ENCODE measurements around the gene TACC3.

TACC3 gene

GRCh38 chr4:1783970-1784369, 62.6 kb downstream of the TACC3 start:
- Histone ChIP-seq H3K4me1 (ENCODE audit: control insufficient read depth, insufficient read depth, low read depth, low read length) (peaks cover 28% of the 10 kb centered on the region), H3K14ac (ENCODE audit: low read length in 2 of 2) (no peak overlapping the region), H2BK15ac (ENCODE audit: low read depth, poor library complexity, severe bottlenecking) (no peak overlapping the region), H3K9me3 (ENCODE audit: control insufficient read depth, low read length) (no peaks in the 10 kb centered on the region), H4K8ac (ENCODE audit: low read length) (no peak overlapping the region), H3K4me3 (ENCODE audit: insufficient read depth in 1 of 2, low read depth in 1 of 2, low read length in 2 of 2) (no peak overlapping the region), H2AFZ (ENCODE audit: low read depth, low read length) (no peak overlapping the region), H2BK120ac (ENCODE audit: low read depth, low read length) (no peak overlapping the region), H3K36me3 (ENCODE audit: control insufficient read depth in 1 of 2, insufficient read depth in 2 of 2, low read depth in 1 of 2, low read length in 2 of 2) (no peaks in the 10 kb centered on the region), H3K9ac (ENCODE audit: low read length) (no peak overlapping the region), H3K18ac (ENCODE audit: low read depth in 1 of 2, low read length in 2 of 2) (no peak overlapping the region), H3K27ac (ENCODE audit: low read length, poor library complexity, severe bottlenecking) (no peak overlapping the region), H3K23ac (ENCODE audit: low read length in 2 of 2) (no peak overlapping the region), H3K79me1 (replicated peaks; ENCODE audit: low read length, poor library complexity, severe bottlenecking) (no peaks in the 10 kb centered on the region), H3K4ac (ENCODE audit: low read depth in 1 of 2, low read length in 2 of 2) (no peak overlapping the region), H2BK5ac (ENCODE audit: low read depth, low read length, poor library complexity, severe bottlenecking) (no peak overlapping the region), H3K4me2 (ENCODE audit: low read length, poor library complexity, severe bottlenecking) (no peak overlapping the region), H2AK5ac (ENCODE audit: low read length, severe bottlenecking) (no peak overlapping the region), H4K91ac (ENCODE audit: low read length) (no peak overlapping the region), H3K27me3 (ENCODE audit: control insufficient read depth in 1 of 2, insufficient read depth in 1 of 2, low read length in 2 of 2) (peaks cover 8 to 29% of the 10 kb centered on the region in 2 experiments), H2BK12ac (ENCODE audit: low read length in 2 of 2) (no peak overlapping the region)
- DNase-seq = no peak
- WGBS = 79% methylated on average over 10 of the region's 12 CpGs

- Histone ChIP-seq H3K9me3 (ENCODE audit: control insufficient read depth, low read length) (no peaks in the 10 kb centered on the region), H3K79me1 (replicated peaks; ENCODE audit: low read length, poor library complexity, severe bottlenecking) (no peaks in the 10 kb centered on the region)
- WGBS = 88% methylated on average over 10 of the region's 10 CpGs
Observed at GRCh38 chr4:1784395-1784788, 63.1 kb downstream of the TACC3 start.

GRCh38 chr4:1784789-1785591, 63.7 kb downstream of the TACC3 start:
- DNase-seq = no peak
- Histone ChIP-seq H3K4me1 (ENCODE audit: control insufficient read depth, insufficient read depth, low read depth, low read length) (peaks cover 22% of the 10 kb centered on the region), H4K8ac (ENCODE audit: low read length) (peak overlapping the region; percentile 62), H2BK15ac (ENCODE audit: low read depth, poor library complexity, severe bottlenecking) (no peak overlapping the region), H3K4ac (ENCODE audit: low read depth in 1 of 2, low read length in 2 of 2) (no peak overlapping the region), H2BK12ac (ENCODE audit: low read length in 2 of 2) (no peak overlapping the region), H4K91ac (ENCODE audit: low read length) (peak overlapping the region; percentile 5), H2AFZ (ENCODE audit: low read depth, low read length) (no peak overlapping the region), H3K27ac (ENCODE audit: low read length, poor library complexity, severe bottlenecking) (no peak overlapping the region), H2BK5ac (ENCODE audit: low read depth, low read length, poor library complexity, severe bottlenecking) (no peak overlapping the region), H3K18ac (ENCODE audit: low read depth in 1 of 2, low read length in 2 of 2) (no peak overlapping the region), H3K36me3 (ENCODE audit: control insufficient read depth in 1 of 2, insufficient read depth in 2 of 2, low read depth in 1 of 2, low read length in 2 of 2) (no peaks in the 10 kb centered on the region), H3K23ac (ENCODE audit: low read length in 2 of 2) (no peak overlapping the region), H3K9me3 (ENCODE audit: control insufficient read depth, low read length) (no peaks in the 10 kb centered on the region), H2BK120ac (ENCODE audit: low read depth, low read length) (no peak overlapping the region), H3K4me2 (ENCODE audit: low read length, poor library complexity, severe bottlenecking) (no peak overlapping the region), H2AK5ac (ENCODE audit: low read length, severe bottlenecking) (no peak overlapping the region), H3K79me1 (replicated peaks; ENCODE audit: low read length, poor library complexity, severe bottlenecking) (no peaks in the 10 kb centered on the region), H3K27me3 (ENCODE audit: control insufficient read depth in 1 of 2, insufficient read depth in 1 of 2, low read length in 2 of 2) (peaks cover 12 to 35% of the 10 kb centered on the region in 2 experiments), H3K14ac (ENCODE audit: low read length in 2 of 2) (no peak overlapping the region), H3K9ac (ENCODE audit: low read length) (no peak overlapping the region), H3K4me3 (ENCODE audit: insufficient read depth in 1 of 2, low read depth in 1 of 2, low read length in 2 of 2) (no peak overlapping the region)
- 61% methylated on average over 12 of the region's 17 CpGs for WGBS

More at GRCh38 chr4:1784395-1784788, 63.1 kb downstream of the TACC3 start:
- no peak overlapping the region for H3K14ac ChIP-seq (ENCODE audit: low read length in 2 of 2)
- no peak overlapping the region for H3K4me2 ChIP-seq (ENCODE audit: low read length, poor library complexity, severe bottlenecking)
- peaks cover 12 to 33% of the 10 kb centered on the region in 2 experiments for H3K27me3 ChIP-seq (ENCODE audit: control insufficient read depth in 1 of 2, insufficient read depth in 1 of 2, low read length in 2 of 2)
- peaks cover 24% of the 10 kb centered on the region for H3K4me1 ChIP-seq (ENCODE audit: control insufficient read depth, insufficient read depth, low read depth, low read length)
- H2BK120ac ChIP-seq (ENCODE audit: low read depth, low read length) = no peak overlapping the region
- H3K27ac ChIP-seq (ENCODE audit: low read length, poor library complexity, severe bottlenecking) = no peak overlapping the region
- H2AK5ac ChIP-seq (ENCODE audit: low read length, severe bottlenecking) = no peak overlapping the region
- DNase-seq = no peak
- no peak overlapping the region for H2BK12ac ChIP-seq (ENCODE audit: low read length in 2 of 2)
- no peaks in the 10 kb centered on the region for H3K36me3 ChIP-seq (ENCODE audit: control insufficient read depth in 1 of 2, insufficient read depth in 2 of 2, low read depth in 1 of 2, low read length in 2 of 2)
- H3K18ac ChIP-seq (ENCODE audit: low read depth in 1 of 2, low read length in 2 of 2) = no peak overlapping the region
- H2AFZ ChIP-seq (ENCODE audit: low read depth, low read length) = no peak overlapping the region
- no peak overlapping the region for H4K8ac ChIP-seq (ENCODE audit: low read length)
- no peak overlapping the region for H3K9ac ChIP-seq (ENCODE audit: low read length)
- no peak overlapping the region for H3K23ac ChIP-seq (ENCODE audit: low read length in 2 of 2)
- no peak overlapping the region for H2BK15ac ChIP-seq (ENCODE audit: low read depth, poor library complexity, severe bottlenecking)
- H3K4ac ChIP-seq (ENCODE audit: low read depth in 1 of 2, low read length in 2 of 2) = no peak overlapping the region
- no peak overlapping the region for H4K91ac ChIP-seq (ENCODE audit: low read length)
- H2BK5ac ChIP-seq (ENCODE audit: low read depth, low read length, poor library complexity, severe bottlenecking) = no peak overlapping the region
- no peak overlapping the region for H3K4me3 ChIP-seq (ENCODE audit: insufficient read depth in 1 of 2, low read depth in 1 of 2, low read length in 2 of 2)

DNA sequence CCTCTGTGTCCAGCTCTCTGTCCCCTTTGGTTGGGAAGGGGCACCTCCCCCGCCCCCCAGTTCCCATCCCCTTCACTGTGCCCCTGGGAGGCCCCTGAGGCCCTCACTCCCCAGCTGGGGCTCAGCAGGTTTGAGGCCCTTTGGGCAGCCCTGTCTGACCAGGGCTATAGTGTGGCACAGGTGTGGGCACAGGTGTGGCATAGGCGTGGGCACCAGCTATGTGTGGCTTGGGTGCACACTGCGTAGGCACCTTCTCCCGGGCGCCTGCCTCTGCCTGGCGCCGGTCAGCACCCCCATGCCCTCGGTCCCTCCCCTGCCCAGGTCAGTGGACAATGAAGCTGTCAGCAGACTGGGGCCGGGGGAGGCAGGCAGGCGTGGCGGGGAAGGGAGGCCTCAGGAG, 64.3 kb downstream of the TACC3 start:
- no peak overlapping the region for H2AFZ ChIP-seq (ENCODE audit: low read depth, low read length)
- H3K9ac ChIP-seq (ENCODE audit: low read length) = no peak overlapping the region
- H2BK120ac ChIP-seq (ENCODE audit: low read depth, low read length) = no peak overlapping the region
- H3K4me2 ChIP-seq (ENCODE audit: low read length, poor library complexity, severe bottlenecking) = no peak overlapping the region
- no peak overlapping the region for H3K23ac ChIP-seq (ENCODE audit: low read length in 2 of 2)
- H3K4me3 ChIP-seq (ENCODE audit: insufficient read depth in 1 of 2, low read depth in 1 of 2, low read length in 2 of 2) = no peak overlapping the region
- peaks cover 16 to 41% of the 10 kb centered on the region in 2 experiments for H3K27me3 ChIP-seq (ENCODE audit: control insufficient read depth in 1 of 2, insufficient read depth in 1 of 2, low read length in 2 of 2)
- H3K18ac ChIP-seq (ENCODE audit: low read depth in 1 of 2, low read length in 2 of 2) = no peak overlapping the region
- H2BK5ac ChIP-seq (ENCODE audit: low read depth, low read length, poor library complexity, severe bottlenecking) = no peak overlapping the region
- H2AK5ac ChIP-seq (ENCODE audit: low read length, severe bottlenecking) = no peak overlapping the region
- H3K4me1 ChIP-seq (ENCODE audit: control insufficient read depth, insufficient read depth, low read depth, low read length) = peaks cover 22% of the 10 kb centered on the region
- WGBS = 92% methylated on average over 11 of the region's 11 CpGs
- no peaks in the 10 kb centered on the region for H3K9me3 ChIP-seq (ENCODE audit: control insufficient read depth, low read length)
- H4K91ac ChIP-seq (ENCODE audit: low read length) = no peak overlapping the region
- H3K27ac ChIP-seq (ENCODE audit: low read length, poor library complexity, severe bottlenecking) = no peak overlapping the region
- no peak overlapping the region for H4K8ac ChIP-seq (ENCODE audit: low read length)
- no peak overlapping the region for H2BK12ac ChIP-seq (ENCODE audit: low read length in 2 of 2)
- DNase-seq = no peak
- H3K36me3 ChIP-seq (ENCODE audit: control insufficient read depth in 1 of 2, insufficient read depth in 2 of 2, low read depth in 1 of 2, low read length in 2 of 2) = no peaks in the 10 kb centered on the region
- no peaks in the 10 kb centered on the region for H3K79me1 ChIP-seq (replicated peaks; ENCODE audit: low read length, poor library complexity, severe bottlenecking)
- no peak overlapping the region for H3K4ac ChIP-seq (ENCODE audit: low read depth in 1 of 2, low read length in 2 of 2)
- H3K14ac ChIP-seq (ENCODE audit: low read length in 2 of 2) = no peak overlapping the region
- H2BK15ac ChIP-seq (ENCODE audit: low read depth, poor library complexity, severe bottlenecking) = no peak overlapping the region

Measured in mesenchymal stem cell (in vitro differentiated cells and primary cell).